K562 (cell line): ENCODE measurements around the gene ANKRD61. TPM values are rescaled to one million over a fixed set of nuclear protein-coding genes. Genes with fewer than 3 reads are reported as not detected.

Experiments used
- ATAC-seq: fragments of 200-7000 bp; cut with Tn5 transposase; 3 replicates; pipeline ENCODE4 v1.9.1; 2020; ENCODE audit warnings: moderate library complexity
- BruUV-seq: library from RNA; stranded (reverse); fragments of 400-500 nt; replicated peaks from 2 replicates; lab custom pipeline; 2021; lab: Mats Ljungman, UMichigan
- CTCF ChIA-PET: fragments of 300-600 bp; formaldehyde crosslinking; extraction: SDS; loops from one replicate; lab custom pipeline; 2021; ENCODE audit warnings: low intra/inter-chr PET ratio; lab: Yijun Ruan, JAX
- POLR2A ChIA-PET: fragments of 300-600, 350-650 bp; sonication (Branson Sonifier 250); formaldehyde crosslinking; extraction: SDS; loops from one replicate; lab custom pipeline; 2021; ENCODE audit warnings: antibody characterized with exemption, inconsistent platforms; lab: Yijun Ruan, JAX
- DNase-seq, 4 experiments: peaks; one replicate each; pipeline versions ENCODE4 v3.0.0 to v3.0.0-alpha.2; 2011 to 2018; ENCODE audit warnings: low spot score in 3 of 4, mixed read lengths in 3 of 4; ENCODE audit errors: extremely low read depth in 1 of 4
- FAIRE-seq: peaks from 2 replicates; lab custom pipeline; 2011; peaks lifted over from hg19 to GRCh38; lab: Jason Lieb, UNC
- H2AFZ ChIP-seq: 2 replicates; pipeline ENCODE4 v1.6.0; 2011; ENCODE audit warnings: low read depth, low read length, control low read depth, inconsistent platforms
- H3K27ac ChIP-seq: fragments of 200-600 bp; 3 replicates; pipeline ENCODE4 v1.8.0; 2011; ENCODE audit warnings: low read depth, mild to moderate bottlenecking, control low read depth, inconsistent platforms, low read length, moderate library complexity, mixed read lengths; ENCODE audit errors: extremely low read depth
- H3K27me3 ChIP-seq, 2 experiments: fragments of 300-600 bp in 1 of 2; 2 replicates in 1 of 2; 3 replicates in 1 of 2; pipeline versions ENCODE4 v1.6.0 to v1.8.0; 2011; ENCODE audit warnings: inconsistent platforms in 2 of 2, low read length in 2 of 2, mild to moderate bottlenecking in 1 of 2, mixed read lengths in 1 of 2, moderate library complexity in 1 of 2; ENCODE audit not compliant: control insufficient read depth in 2 of 2, insufficient read depth in 2 of 2
- H3K36me3 ChIP-seq: fragments of 300-600 bp; 3 replicates; pipeline ENCODE4 v1.8.0; 2011; ENCODE audit warnings: mild to moderate bottlenecking, low read length, inconsistent platforms; ENCODE audit not compliant: control insufficient read depth, insufficient read depth
- H3K4me1 ChIP-seq, 2 experiments: fragments of 200-600 bp in 1 of 2; replicated peaks in 1 of 2; 2 replicates in 1 of 2; 3 replicates in 1 of 2; pipeline versions ENCODE4 v1.5.1 to v1.8.0; 2011; ENCODE audit warnings: inconsistent platforms in 2 of 2, low read length in 2 of 2, mild to moderate bottlenecking in 1 of 2, mixed read lengths in 1 of 2, moderate library complexity in 1 of 2; ENCODE audit not compliant: control insufficient read depth in 2 of 2, insufficient read depth in 2 of 2
- H3K4me2 ChIP-seq: 2 replicates; pipeline ENCODE4 v1.6.1; 2011; ENCODE audit warnings: low read length, control low read depth, inconsistent platforms, mixed read lengths; ENCODE audit not compliant: insufficient read depth
- H3K4me3 ChIP-seq: fragments of 200-600 bp; sonication (generic), shearing (Covaris generic); 2 replicates; pipeline ENCODE4 v1.5.1; 2016; ENCODE audit warnings: control low read depth, inconsistent platforms
- H3K79me2 ChIP-seq: fragments of 200-600 bp; 3 replicates; pipeline ENCODE4 v1.8.0; 2011; ENCODE audit warnings: low read length, inconsistent platforms; ENCODE audit not compliant: control insufficient read depth, insufficient read depth
- H3K9ac ChIP-seq, 2 experiments: 2 replicates each; pipeline versions ENCODE4 v1.6.0 to v1.6.1; 2011; ENCODE audit warnings: low read depth in 2 of 2, low read length in 2 of 2, control low read depth in 1 of 2, inconsistent platforms in 1 of 2, mild to moderate bottlenecking in 1 of 2, mixed read lengths in 1 of 2; ENCODE audit not compliant: insufficient read depth in 1 of 2
- H3K9me1 ChIP-seq: one replicate; pipeline ENCODE4 v1.6.0; 2011; ENCODE audit warnings: inconsistent platforms, mild to moderate bottlenecking, low read length, moderate library complexity; ENCODE audit not compliant: control insufficient read depth, insufficient read depth
- H3K9me3 ChIP-seq: replicated peaks from 2 replicates; pipeline ENCODE4 v1.5.1; 2011; ENCODE audit warnings: low read depth, low read length, inconsistent platforms; ENCODE audit not compliant: control insufficient read depth, insufficient read depth
- H4K20me1 ChIP-seq: replicated peaks from 2 replicates; pipeline ENCODE4 v1.6.1; 2011; ENCODE audit warnings: low read length, inconsistent platforms, mixed read lengths; ENCODE audit not compliant: control insufficient read depth, insufficient read depth
- BRD9 ChIP-seq: fragments of 450-650 bp; IDR thresholded peaks from 2 replicates; pipeline ENCODE4 v1.6.1; 2018; ENCODE audit warnings: low read depth; ENCODE audit not compliant: partially characterized antibody
- CHAMP1 ChIP-seq: fragments of 450-650 bp; IDR thresholded peaks from 2 replicates; pipeline ENCODE4 v1.6.1; 2016; ENCODE audit warnings: mild to moderate bottlenecking
- EHMT2 ChIP-seq: fragments of 450-650 bp; IDR thresholded peaks from 2 replicates; pipeline ENCODE4 v1.6.1; 2018; ENCODE audit warnings: antibody characterized with exemption
- FOXA3 ChIP-seq, 2 experiments: fragments of 450-650 bp in 1 of 2; sonication (generic) in 1 of 2; formaldehyde crosslinking; IDR thresholded peaks in 1 of 2; conservative IDR thresholded peaks in 1 of 2; 2 replicates each; pipeline versions ENCODE4 v1.4.0 to v1.8.0; 2020 to 2022; ENCODE audit warnings: mild to moderate bottlenecking in 2 of 2, missing genetic modification reagents in 1 of 2
- GTF2F1 ChIP-seq: IDR thresholded peaks from 2 replicates; pipeline ENCODE4 v1.6.1; 2011; ENCODE audit warnings: low read depth, low read length, improper control_type of control experiment
- HDAC6 ChIP-seq: IDR thresholded peaks from 2 replicates; pipeline ENCODE4 v1.6.1; 2012; ENCODE audit warnings: low read depth, mild to moderate bottlenecking, control low read depth, inconsistent platforms, low read length, moderate library complexity
- HDAC8 ChIP-seq: fragments of 450-650 bp; IDR thresholded peaks from 2 replicates; pipeline ENCODE4 v1.6.1; 2016; ENCODE audit warnings: mild to moderate bottlenecking, missing genetic modification characterization, moderate library complexity, missing compliant biosample characterization
- HOXB6 ChIP-seq: fragments of 250-450 bp; sonication (Bioruptor Pico); IDR thresholded peaks from 2 replicates; pipeline ENCODE4 v1.5.1; 2022; ENCODE audit warnings: mild to moderate bottlenecking, borderline replicate concordance
- MXI1 ChIP-seq: IDR thresholded peaks from 2 replicates; pipeline ENCODE4 v1.6.1; 2011; ENCODE audit warnings: low read depth, mild to moderate bottlenecking, improper control_type of control experiment, low read length
- PTBP1 ChIP-seq: fragments of 200-400 bp; formaldehyde crosslinking; IDR thresholded peaks from 2 replicates; pipeline ENCODE4 v1.6.1; 2017; ENCODE audit warnings: low read depth, low read length
- RBM15 ChIP-seq: fragments of 200-400 bp; formaldehyde crosslinking; IDR thresholded peaks from 2 replicates; pipeline ENCODE4 v1.6.1; 2018; ENCODE audit warnings: mild to moderate bottlenecking, low read length, moderate library complexity; ENCODE audit not compliant: insufficient read depth
- RBM25 ChIP-seq: fragments of 200-400 bp; formaldehyde crosslinking; IDR thresholded peaks from 2 replicates; pipeline ENCODE4 v1.6.1; 2018; ENCODE audit warnings: low read length, low read depth, moderate library complexity; ENCODE audit not compliant: severe bottlenecking
- TAF15 ChIP-seq: fragments of 200-400 bp; formaldehyde crosslinking; IDR thresholded peaks from 2 replicates; pipeline ENCODE4 v1.6.1; 2017; ENCODE audit warnings: mild to moderate bottlenecking, low read depth, low read length, moderate library complexity
- ZNF12 ChIP-seq: sonication (generic); formaldehyde crosslinking; IDR thresholded peaks from 2 replicates; pipeline ENCODE4 v1.4.0; 2020; ENCODE audit warnings: mild to moderate bottlenecking, missing genetic modification reagents
- ZNF766 ChIP-seq: fragments of 200-800 bp; sonication (Bioruptor generic); conservative IDR thresholded peaks from 2 replicates; pipeline ENCODE4 v1.6.1; 2016; ENCODE audit warnings: missing genetic modification characterization, missing compliant biosample characterization
- WGBS: fragments of 100-300 bp; shearing (Covaris generic); methylation state at CpG from one replicate; pipeline ENCODE4 v1.1.6; 2016; ENCODE audit warnings: low coverage, mixed read lengths; ENCODE audit not compliant: insufficient coverage; ENCODE audit errors: missing lambda C conversion rate; 5-methylcytosine and 5-hydroxymethylcytosine counted together
- in situ Hi-C: fragments of 300-500 bp; cut with MboI; formaldehyde crosslinking; loops from 4 replicates; pipeline ENCODE4 v1.15.0; 2018; ENCODE audit warnings: inconsistent platforms, mixed read lengths
- intact Hi-C: fragments of 100-400 bp; cut with micrococcal nuclease; formaldehyde crosslinking; loops from 2 replicates; pipeline ENCODE4 v1.14.2; 2022
- polyA plus RNA-seq, 8 experiments: library from polyadenylated mRNA; depleted of rRNA in 4 of 8; stranded (reverse) in 5 of 8; unstranded in 3 of 8; fragments of >200 nt; fragmentation: Nextera tagmentation in 2 of 8; fragmentation: Illumina TruSeq in 1 of 8; extraction: Ambion mirVana in 2 of 8; extraction: Trizol in 1 of 8; gene quantifications; 2 replicates each; pipeline versions ENCODE4 v1.2.1 to v1.2.3, GENCODE V29; 2011 to 2014; ENCODE audit warnings: inconsistent platforms in 1 of 8, missing spikeins in 1 of 8
- total RNA-seq, 7 experiments: library from RNA; depleted of rRNA in 6 of 7; stranded (reverse); fragments of >200 nt in 6 of 7; fragmentation: Illumina TruSeq in 2 of 7; extraction: Trizol in 2 of 7; gene quantifications; 2 replicates each; pipeline versions ENCODE4 v1.2.1 to v1.2.3, GENCODE V29; 2011 to 2021; ENCODE audit warnings: low replicate concordance in 1 of 7
- TF ChIP-seq, protein P1 (sequence below): sonication (generic); formaldehyde crosslinking; IDR thresholded peaks from 2 replicates; pipeline ENCODE4 v1.8.1; 2023; ENCODE audit warnings: mild to moderate bottlenecking, missing genetic modification reagents
- TF ChIP-seq, protein P2 (sequence below): fragments of 450-650 bp; conservative IDR thresholded peaks from 2 replicates; pipeline ENCODE4 v1.6.1; 2016; ENCODE audit warnings: missing genetic modification characterization, low read depth, mild to moderate bottlenecking, control low read depth, missing compliant biosample characterization

Gene ANKRD61
- total and polyA plus RNA-seq, 9 of the 15 experiments (the other 6 are each of a cell fraction or from before 2014, with no cell fraction given), result 0.08 to 0.11 (median 0.09) TPM; not detected in 5

GRCh38 chr7:6027806-6028365, 3.3 kb upstream of the ANKRD61 start:
- no peaks in the 10 kb centered on the region for H3K27me3 ChIP-seq
- in situ Hi-C loops, result no loop called here
- BruUV-seq, result no TSS peak
- H3K36me3 ChIP-seq, result peaks cover 90% of the 10 kb centered on the region
- ChIA-PET CTCF (no interaction called here), POLR2A (interaction anchor here (0.6 to 1.4 kb wide), 4 partner anchors 9 to 29 kb away, joined by 3 to 5 read pairs (median 3); no protein-coding TSS in a partner anchor)
- no peak overlapping the region for H3K27ac ChIP-seq
- peaks cover 13% of the 10 kb centered on the region for H4K20me1 ChIP-seq
- H2AFZ ChIP-seq, result no peak overlapping the region
- no peak for DNase-seq
- no peak overlapping the region for H3K9ac ChIP-seq
- H3K79me2 ChIP-seq, result peaks cover 28% of the 10 kb centered on the region; the same call in 2 of the 3 replicates
- 71% methylated on average over 1 of the region's 1 CpG for WGBS
- H3K4me2 ChIP-seq, result no peak overlapping the region
- peaks cover 5% of the 10 kb centered on the region for H3K9me1 ChIP-seq
- no peak for ATAC-seq
- no peaks in the 10 kb centered on the region for H3K9me3 ChIP-seq
- FAIRE-seq, result no peak
- peaks cover 29 to 37% of the 10 kb centered on the region in 2 experiments; a peak in 4 of 5 replicates for H3K4me1 ChIP-seq
- no peak overlapping the region for H3K4me3 ChIP-seq
- intact Hi-C loops, result no loop called here
- TF ChIP-seq EHMT2 (no peak), HOXB6 (CRISPR knock-in tag) (no peak), FOXA3 (CRISPR knock-in tag; conservative IDR thresholded peaks at IDR 0.05 in 1 of 2, IDR thresholded peaks at IDR 0.05 in 1 of 2) (no peak), RBM15 (no peak), BRD9 (no peak), HDAC6 (no peak), PTBP1 (no peak), MXI1 (no peak), TAF15 (no peak), CHAMP1 (no peak), RBM25 (peak; percentile 60), ZNF12 (no peak), GTF2F1 (no peak), ZNF766 (peak; percentile 96), HDAC8 (tag) (no peak)
- TF ChIP-seq, protein P1, sequence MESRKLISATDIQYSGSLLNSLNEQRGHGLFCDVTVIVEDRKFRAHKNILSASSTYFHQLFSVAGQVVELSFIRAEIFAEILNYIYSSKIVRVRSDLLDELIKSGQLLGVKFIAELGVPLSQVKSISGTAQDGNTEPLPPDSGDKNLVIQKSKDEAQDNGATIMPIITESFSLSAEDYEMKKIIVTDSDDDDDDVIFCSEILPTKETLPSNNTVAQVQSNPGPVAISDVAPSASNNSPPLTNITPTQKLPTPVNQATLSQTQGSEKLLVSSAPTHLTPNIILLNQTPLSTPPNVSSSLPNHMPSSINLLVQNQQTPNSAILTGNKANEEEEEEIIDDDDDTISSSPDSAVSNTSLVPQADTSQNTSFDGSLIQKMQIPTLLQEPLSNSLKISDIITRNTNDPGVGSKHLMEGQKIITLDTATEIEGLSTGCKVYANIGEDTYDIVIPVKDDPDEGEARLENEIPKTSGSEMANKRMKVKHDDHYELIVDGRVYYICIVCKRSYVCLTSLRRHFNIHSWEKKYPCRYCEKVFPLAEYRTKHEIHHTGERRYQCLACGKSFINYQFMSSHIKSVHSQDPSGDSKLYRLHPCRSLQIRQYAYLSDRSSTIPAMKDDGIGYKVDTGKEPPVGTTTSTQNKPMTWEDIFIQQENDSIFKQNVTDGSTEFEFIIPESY, result no peak
- TF ChIP-seq, protein P2, sequence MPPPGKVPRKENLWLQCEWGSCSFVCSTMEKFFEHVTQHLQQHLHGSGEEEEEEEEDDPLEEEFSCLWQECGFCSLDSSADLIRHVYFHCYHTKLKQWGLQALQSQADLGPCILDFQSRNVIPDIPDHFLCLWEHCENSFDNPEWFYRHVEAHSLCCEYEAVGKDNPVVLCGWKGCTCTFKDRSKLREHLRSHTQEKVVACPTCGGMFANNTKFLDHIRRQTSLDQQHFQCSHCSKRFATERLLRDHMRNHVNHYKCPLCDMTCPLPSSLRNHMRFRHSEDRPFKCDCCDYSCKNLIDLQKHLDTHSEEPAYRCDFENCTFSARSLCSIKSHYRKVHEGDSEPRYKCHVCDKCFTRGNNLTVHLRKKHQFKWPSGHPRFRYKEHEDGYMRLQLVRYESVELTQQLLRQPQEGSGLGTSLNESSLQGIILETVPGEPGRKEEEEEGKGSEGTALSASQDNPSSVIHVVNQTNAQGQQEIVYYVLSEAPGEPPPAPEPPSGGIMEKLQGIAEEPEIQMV (tag), result no peak
